Measurements from ENCODE around the gene FSIP1. TPM values are rescaled to one million over a fixed set of nuclear protein-coding genes. Genes with fewer than 3 reads are reported as not detected.

The FSIP1 gene
- total RNA-seq, 2 experiments from 2014 or later: 0.51 to 0.61 TPM

DNA sequence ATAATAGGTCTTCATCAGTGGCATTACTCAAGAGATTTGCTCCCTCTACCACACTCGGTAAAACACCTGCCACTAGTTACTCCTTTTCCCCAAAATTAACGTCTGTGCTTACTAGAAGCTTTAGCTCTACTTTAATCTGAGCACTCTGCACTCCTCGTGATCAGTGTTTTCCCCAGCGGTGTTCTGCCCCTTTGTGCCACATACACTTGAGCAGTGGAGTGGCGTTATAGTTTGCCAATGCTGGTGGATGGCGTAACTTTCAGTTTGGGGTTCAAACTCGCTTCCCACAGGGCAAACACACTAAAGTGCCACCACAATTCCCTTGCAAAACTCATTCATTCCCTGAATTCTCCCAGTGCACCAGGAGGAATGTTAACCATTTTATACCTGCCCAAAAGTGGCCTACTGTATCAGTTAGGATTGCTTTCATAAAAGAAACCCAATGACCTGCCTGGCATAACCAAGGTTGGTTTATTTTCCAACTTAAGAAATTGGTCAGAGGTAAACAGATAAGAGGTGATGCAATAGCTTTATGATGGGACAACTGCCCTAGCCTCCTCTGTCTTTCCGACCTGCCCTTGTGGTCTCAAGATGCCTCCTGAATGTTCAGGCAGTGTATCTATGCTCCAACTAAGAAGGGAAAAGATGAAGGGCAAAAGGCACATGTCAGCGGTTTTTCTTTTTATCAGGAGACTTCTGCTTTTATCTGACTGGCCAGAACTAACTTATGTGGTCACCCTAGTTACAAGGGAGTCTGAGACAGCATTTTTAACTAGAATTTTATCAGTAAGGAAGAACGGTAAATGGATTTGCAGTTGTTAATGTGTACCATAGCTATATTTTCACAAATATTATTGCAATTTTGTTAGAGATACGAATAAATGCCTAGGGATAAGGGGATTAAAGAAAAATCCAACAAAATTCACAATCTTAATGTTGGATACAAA, 83.9 kb downstream of the FSIP1 start:
- ChIA-PET CTCF (no interaction called here), POLR2A (no interaction called here)

DNA sequence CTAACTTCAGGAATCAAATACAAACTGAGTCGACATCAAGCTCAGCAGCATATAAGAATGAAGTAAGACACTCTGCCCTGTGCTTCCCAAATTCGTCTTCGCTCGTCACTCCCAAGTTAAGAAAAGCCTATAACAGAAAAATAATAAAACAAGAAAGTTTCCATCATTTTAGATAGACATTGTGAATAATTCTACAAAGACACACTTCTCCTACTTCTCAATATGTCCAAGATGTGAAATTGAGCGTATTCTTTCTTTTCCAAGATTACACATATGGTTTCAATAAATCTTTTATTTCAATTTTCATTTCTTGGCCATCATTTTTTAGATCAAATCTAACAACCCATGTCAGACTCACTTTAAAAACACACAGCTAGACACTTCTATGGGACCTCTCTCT, 85.1 kb downstream of the FSIP1 start:
- POLR2A ChIA-PET: no interaction called here
- CTCF ChIA-PET: no interaction called here

DNA sequence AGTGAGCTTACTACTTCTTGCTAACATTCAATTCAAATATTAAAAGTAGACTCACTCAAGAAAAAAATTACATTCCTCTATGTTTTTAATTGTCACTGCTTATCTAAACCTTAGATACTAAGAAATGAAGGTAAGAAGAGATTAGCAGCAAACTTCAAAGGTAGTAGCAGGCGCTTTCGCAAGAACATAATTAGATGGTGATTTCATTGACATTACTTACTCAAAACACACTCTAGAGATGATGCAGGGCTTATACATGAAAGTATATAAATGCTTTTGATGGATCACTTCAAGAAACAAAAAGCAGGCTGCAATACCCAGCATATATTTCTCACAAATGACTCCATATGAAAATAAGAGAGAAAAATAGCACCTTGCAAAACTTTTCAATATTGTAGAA, 86.8 kb downstream of the FSIP1 start:
- ChIA-PET POLR2A (no interaction called here), CTCF (no interaction called here)

DNA sequence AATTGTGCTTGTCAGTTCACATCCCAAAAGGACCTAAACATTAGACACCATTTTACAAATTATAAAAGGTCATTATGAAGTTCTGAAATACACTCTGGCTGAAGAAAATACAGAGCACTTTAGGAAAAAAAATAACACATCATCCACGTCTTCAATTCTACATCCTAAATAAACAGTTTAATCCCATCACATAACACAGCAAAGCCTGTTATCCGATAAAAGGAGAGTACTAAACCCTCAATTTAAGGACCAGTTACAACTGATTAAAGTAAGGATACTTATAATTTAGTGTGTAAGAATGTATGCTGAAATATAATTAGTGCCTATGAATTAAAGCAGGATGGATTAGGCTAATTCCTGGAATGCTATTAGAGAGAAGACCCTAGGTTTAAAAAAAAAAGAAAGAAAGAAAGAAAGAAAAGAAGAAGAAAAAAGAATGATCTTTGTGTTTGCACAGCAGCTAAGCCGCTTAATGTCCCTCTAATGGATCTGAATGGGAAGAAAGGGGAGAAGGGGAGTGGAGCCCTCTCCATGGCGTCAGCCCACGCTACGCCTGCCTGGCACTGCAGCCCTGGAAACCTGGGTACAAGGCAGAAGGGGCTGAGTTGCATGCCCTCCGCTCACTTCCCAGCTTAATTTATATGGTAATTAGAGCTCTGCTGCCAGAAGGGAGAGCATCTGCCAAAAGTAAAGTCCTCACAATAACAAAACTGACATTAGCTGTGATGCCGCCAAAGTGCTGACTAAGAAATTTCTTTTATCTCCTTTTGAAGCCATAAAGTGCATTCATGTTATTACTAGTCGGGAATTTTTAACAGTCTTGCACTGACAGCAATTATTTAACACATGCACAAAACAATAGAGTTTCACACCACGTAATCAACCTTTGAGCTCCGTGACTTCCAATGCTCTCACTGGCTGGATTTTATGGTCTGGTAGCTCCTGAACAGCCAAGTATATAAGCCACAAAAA, 90.0 kb downstream of the FSIP1 start:
- ChIA-PET POLR2A (no interaction called here), CTCF (no interaction called here)

DNA sequence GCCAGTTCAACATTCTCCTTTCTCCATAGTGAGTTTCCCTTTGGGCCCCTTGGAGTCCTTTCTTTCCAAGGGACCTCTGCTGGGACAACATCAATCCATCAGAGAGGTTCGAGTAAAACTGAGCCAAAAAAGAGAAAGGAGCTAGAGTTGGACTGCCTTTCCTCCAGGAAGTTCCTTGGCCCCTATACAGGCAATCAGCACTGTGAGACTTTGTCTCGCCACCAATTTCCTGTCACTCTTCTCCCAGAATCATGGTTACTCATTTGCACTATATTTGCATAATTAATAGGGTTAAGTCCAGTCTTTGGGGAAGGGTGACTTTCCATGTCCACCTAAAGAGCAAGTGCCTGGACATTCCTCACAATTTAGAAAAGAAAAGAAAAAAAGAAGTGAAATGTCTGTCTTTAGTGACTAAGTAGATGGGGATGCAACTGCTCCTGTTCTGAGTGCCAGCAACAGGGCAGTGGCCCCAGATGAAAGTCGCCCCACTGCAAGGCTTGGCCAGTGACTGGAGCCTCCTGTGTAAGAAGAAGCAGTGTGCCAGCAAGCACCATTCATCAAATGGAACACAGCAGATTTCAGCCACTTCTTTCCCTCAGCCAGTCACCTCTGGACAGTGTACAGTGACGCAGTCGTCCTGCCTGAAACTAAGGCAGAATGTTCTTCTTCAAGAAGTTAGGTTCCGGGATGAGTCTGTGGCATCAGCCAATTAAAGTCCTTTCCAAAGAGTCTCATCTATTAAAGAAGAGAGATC, 91.6 kb downstream of the FSIP1 start:
- CTCF ChIA-PET: no interaction called here
- POLR2A ChIA-PET: no interaction called here

DNA sequence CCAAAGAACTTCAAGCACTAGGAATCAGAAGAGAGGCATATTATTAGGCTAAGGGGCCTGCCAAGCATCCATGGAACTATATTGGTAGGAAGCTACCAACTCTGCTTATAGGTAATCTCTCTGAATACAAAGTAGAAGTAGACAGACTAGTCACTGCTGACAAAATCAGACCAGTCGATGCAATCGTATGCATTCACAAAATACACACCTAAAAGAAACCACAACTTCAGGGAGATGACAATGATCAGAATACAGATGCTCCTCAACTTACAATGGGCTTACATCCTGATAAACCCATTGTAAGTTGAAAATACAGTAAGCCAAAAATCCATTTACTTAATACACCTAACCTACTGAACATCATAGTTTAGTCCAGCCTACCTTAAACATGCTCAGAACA, 94.7 kb downstream of the FSIP1 start:
- ChIA-PET CTCF (interaction anchor here (0.5 kb wide), 1 partner anchor 763 kb away, joined by 3 read pairs; no protein-coding TSS in a partner anchor), POLR2A (no interaction called here)

DNA sequence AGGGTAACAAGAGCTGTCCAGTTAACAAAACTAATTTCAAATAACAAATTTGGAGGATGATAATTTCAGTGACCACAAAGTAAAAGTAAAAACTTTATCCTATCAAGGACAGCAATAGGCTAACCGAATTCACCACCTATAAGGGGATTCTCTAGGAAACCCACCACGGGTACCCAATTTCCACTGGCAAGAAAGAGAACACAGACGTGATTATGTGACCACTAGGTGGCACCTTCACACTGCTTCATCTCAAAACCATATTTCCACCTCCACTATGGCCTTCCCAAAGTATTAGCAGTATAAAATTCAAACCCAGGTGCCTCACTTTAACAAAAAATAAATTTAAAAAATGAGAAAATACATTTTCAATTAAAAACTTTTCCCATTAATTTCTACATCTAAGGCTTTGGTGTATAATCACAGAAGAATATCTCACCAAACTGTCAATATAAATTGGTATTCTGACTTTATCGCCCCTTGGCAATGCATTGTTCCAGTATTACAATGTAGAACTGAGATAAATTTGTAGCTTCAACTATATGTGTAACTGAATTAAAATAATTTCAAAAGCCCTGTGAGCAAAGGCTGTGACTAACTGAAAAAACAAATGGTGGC, 96.5 kb downstream of the FSIP1 start:
- CTCF ChIA-PET: interaction anchor here (0.7 to 2.3 kb wide), 3 partner anchors 59 to 246 kb away, joined by 3 to 12 read pairs (median 3); no protein-coding TSS in a partner anchor
- POLR2A ChIA-PET: no interaction called here

DNA sequence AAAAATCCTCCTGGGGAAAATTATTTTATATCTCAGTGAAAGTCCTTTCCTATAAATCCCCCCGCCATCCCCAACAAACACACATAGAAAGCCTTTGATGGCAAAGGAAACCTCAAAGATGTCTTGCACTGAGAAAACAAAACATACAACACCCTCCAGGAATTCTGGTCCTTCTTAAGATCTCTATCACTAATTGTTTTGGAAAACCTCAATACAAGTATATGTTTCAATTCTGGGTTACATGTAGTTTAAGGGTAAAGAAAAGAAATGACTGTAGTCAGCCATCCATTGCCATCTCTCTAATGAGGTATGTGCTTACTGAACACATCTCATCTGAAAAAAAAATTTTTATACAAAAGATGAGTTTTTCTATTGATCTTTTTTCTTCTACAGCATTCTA, 97.3 kb downstream of the FSIP1 start:
- CTCF ChIA-PET: interaction anchor here (0.8 to 2.3 kb wide), 2 partner anchors 60 to 72 kb away, joined by 3 to 12 read pairs; no protein-coding TSS in a partner anchor
- POLR2A ChIA-PET: no interaction called here

DNA sequence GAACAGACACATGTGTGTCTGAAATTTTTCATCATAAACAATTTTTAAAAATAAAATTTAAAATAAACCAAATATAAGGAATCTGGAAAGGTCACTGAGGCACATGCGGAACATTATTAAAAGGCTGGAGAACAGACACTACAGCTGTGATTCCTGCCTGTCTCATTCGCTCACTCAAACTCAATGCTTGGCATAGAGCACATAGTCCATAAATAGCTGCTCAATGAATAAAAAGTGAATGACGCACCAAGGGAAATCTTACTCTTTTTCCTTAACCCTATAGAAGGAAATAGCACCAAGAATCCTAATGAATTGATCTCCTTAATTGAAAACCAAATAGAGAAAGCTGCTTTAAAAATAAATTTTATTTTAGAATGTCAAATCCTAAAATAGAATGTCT, 98.4 kb downstream of the FSIP1 start:
- CTCF ChIA-PET: no interaction called here

DNA sequence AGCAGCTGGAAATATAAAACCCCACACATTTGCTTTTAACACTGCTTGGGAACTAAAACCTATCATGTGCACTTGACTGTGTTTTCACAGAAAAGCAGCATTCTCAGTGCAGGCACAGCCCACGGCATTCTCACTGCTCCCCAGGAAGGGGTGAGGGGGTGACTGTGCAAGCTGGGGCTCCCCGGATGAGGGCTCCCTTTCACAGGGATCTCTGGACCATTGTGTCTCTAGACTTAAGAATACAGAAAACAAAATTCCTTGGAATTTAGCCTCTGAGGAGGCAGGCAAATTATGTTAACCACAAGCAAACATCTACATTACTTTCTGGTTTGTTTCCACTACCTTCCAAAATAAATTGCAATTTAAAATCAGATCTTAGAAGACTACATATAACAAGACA, 100.3 kb downstream of the FSIP1 start:
- CTCF ChIA-PET: no interaction called here
- POLR2A ChIA-PET: no interaction called here

More for the DNA sequence above, 98.4 kb downstream of the FSIP1 start:
- POLR2A ChIA-PET: no interaction called here

DNA sequence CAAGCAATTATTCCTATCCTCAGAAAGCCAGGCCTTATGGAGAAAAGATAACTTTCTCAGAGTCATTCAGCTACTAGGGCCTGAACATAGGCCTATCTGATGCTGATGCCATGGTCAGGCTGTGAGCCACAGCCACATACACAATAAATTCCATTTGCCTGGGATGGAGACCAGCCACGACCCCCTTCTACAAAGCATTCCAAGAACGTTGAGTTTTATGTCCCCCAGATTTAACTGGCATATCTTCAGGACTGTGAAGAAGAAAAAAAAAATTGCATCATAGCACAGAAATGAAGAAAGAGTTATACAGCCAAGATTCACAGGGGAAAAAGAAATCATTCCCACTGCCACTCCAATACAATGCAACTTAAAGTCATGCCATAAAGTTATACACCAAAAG, 101.8 kb downstream of the FSIP1 start:
- CTCF ChIA-PET: no interaction called here
- POLR2A ChIA-PET: no interaction called here

DNA sequence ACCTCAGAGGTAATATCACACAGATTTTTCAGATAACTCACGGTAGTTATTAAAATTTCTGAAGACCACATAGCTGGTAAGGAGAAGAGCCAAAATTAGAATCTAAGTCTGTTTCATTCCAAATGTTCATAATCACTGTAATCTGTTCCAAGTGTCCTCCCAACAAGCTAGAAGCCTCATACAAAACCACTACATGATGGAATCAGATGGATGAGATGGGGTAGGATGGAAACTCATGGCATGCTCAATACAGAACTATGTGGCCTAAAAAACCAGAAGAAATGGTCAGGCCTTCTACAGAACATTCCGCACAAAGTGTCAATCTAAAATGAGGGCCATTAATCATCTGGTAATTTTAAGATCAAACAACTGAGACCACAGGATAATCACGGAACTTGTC, 110.0 kb downstream of the FSIP1 start:
- CTCF ChIA-PET: no interaction called here
- POLR2A ChIA-PET: no interaction called here

DNA sequence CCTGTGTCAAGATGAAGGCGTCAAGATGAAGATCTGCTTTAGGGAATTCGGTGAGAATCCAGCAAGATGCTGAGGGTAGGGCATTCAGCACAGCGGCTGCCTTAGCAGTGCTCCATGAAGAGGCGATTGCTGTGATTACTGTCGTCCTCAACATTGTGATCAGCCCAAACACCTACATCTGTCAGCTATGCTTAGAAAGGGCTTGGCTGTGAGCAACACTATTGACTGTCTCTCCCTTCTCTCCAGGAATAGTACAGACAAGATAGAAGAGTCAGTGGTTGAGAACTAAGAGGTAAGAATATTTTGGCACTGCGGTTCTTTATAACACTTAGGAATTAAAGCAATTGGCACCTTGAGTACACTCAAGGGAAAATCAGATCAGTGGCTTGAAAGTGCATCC, 110.5 kb downstream of the FSIP1 start:
- POLR2A ChIA-PET: no interaction called here
- CTCF ChIA-PET: no interaction called here

DNA sequence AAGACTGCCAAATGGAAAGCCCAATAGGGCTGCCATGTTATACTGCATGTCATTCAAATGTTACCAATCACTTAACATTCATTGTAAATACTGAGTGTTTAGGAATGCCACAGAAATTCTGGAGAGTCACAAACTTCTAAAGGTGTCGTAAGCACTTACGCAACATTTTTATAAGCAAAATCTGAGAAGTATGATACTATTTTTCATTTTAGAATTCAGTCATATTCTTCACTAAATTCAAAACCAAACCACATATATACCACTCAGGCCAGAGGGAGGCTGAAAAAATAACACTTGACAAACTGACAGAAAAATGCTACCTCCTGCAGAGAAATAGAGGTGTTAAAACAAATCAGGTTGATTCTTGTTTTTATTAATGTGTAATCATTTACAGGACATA, 112.0 kb downstream of the FSIP1 start:
- ChIA-PET CTCF (no interaction called here), POLR2A (no interaction called here)

DNA sequence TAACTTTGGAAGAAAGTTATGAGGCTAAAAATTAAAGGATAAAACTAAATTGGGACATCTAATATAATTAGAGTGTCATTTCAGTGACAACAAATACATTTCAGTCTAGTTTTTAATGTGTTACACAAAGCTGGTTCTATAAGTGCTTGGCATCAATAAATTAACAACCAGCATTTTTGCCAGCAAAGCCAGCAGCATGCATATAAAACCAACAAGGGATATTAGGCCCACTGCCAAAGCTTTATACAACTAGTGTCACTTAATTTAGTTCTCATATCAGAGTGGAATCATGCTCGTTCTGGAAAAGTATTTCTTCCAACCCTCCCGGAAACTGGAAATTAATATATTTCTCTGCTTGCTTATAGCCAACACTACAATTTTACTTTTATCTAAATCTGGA, 113.0 kb downstream of the FSIP1 start:
- CTCF ChIA-PET: no interaction called here
- POLR2A ChIA-PET: no interaction called here

DNA sequence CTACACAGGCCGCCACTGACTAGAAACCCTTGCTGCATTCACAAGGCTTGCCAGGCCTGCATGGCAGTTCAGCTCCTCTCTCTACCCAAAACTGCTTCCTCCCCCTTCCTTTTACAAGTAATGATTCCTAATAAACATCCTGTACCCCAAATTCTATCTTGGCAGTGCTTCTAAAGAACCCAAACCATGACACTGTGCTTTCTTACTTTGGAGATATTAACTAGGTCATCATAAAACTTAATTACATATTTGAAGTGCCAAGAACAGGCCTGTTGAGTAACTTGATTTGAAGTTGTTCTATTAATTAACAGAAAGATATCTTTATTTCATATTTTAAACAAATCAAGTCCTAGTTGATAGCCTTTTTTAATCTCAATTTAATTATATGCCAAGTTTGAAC, 113.4 kb downstream of the FSIP1 start:
- POLR2A ChIA-PET: no interaction called here
- CTCF ChIA-PET: interaction anchor here (0.9 kb wide), 1 partner anchor 31 kb away, joined by 3 read pairs; no protein-coding TSS in a partner anchor

DNA sequence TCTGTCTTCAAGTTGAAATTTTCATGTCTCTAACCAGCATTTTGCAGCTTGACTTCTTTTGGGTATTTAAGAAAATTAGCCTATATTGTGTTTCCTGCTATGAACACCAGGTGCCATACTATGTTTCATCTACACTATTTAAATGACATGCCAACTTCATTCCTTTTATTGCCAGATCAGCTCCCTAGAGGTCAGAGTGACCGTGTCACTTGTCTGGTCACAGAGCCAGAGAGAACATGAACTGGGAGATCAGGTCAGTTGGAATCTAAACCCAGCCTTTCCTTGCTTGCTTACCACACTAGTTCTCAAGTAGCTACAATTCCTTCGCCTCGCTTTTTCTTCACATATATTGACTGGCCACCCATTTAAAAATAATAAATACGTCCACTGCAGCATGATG, 114.2 kb downstream of the FSIP1 start:
- POLR2A ChIA-PET: no interaction called here
- CTCF ChIA-PET: interaction anchor here (0.9 kb wide), 1 partner anchor 32 kb away, joined by 3 read pairs; no protein-coding TSS in a partner anchor

DNA sequence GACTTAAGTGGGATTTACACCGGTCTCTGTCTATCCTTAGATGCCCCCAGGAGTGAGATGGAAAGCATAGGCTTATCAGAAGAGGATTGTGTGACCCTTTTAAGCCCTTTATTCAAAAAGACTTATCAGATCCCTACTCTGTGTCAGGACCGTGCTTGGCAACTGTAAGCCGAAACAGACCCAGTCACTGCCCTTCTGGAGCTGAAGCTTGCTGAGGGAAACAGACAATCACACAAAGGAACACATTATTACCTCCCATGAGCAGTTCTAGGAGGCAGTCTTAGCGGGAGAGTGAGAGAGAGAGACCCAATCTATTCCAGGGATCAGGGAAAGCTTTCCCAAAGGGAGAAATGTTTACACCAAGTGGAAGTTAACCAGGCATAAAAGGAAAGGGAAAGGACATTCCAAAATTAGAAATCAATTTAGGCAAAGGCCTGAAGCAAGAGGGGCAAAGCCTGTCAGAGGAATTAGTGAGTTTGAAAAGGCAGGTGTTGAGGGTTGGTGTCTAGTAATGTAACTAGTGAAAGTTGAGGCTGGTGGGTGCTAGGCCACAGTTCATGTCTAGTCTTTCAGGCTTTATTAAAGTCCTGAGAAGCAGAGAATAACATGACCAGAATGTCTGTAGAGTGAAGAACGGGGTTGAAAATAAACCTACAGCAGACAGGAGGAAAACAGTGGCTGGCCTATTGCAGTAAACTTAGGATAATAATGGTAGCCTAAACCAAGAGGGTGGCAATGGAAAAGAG, 115.1 kb downstream of the FSIP1 start:
- ChIA-PET POLR2A (no interaction called here), CTCF (no interaction called here)

DNA sequence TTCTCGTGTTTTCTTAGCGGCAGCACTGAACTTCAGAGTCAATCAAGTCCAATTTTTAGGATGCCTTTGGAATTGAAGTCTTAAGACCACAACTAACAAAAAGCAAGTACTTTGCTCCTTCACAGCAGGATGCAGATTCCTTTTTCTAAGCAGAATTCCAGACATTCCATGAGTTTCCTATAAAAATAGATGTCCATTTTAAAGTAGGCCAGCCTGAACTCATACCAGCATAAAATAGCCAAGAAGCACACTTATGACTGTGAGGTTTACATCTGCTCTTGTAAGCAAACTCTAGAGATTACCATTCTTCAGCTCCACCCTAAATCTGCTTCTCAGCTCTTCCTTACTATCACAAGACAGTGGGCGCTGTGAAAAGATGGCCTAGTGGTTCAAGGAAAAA, 116.0 kb downstream of the FSIP1 start:
- ChIA-PET CTCF (no interaction called here), POLR2A (no interaction called here)
